Measurements from ENCODE around the gene TSHZ2. TPM values are rescaled to one million over a fixed set of nuclear protein-coding genes. Genes with fewer than 3 reads are reported as not detected.

The TSHZ2 gene
- total and polyA plus RNA-seq, 2 donors (not counting 3 experiments of a cell fraction or from before 2014, with no cell fraction given), result not detected

- H3K27me3 ChIP-seq (ENCODE audit: control insufficient read depth in 2 of 2, insufficient read depth in 2 of 2, low read length in 2 of 2), result no peaks in the 10 kb centered on the region
- H3K4me1 ChIP-seq (ENCODE audit: control insufficient read depth, extremely low read depth, insufficient read depth, low read length), result no peaks in the 10 kb centered on the region
- intact Hi-C loops (cut with micrococcal nuclease), result no loop called here
- POLR2A ChIA-PET, result no interaction called here
- no peaks in the 10 kb centered on the region for H3K9me3 ChIP-seq (replicated peaks; ENCODE audit: control insufficient read depth, insufficient read depth, low read length)
- no peaks in the 10 kb centered on the region for H3K36me3 ChIP-seq (ENCODE audit: control insufficient read depth in 2 of 2, extremely low read depth in 1 of 2, insufficient read depth in 2 of 2, low read length in 2 of 2)
- H3K27ac ChIP-seq (ENCODE audit: insufficient read depth, low read depth, low read length), result no peak overlapping the region
- FAIRE-seq (no peak), DNase-seq (ENCODE audit: low read depth, low spot score) (no peak)
- no TSS peak for BruUV-seq (replicated peaks)
- H3K4me3 ChIP-seq (replicated peaks in 1 of 3; ENCODE audit: insufficient read depth in 1 of 3, low read depth in 1 of 3, low read length in 3 of 3), result no peak overlapping the region
- no peaks in the 10 kb centered on the region for H4K20me1 ChIP-seq (replicated peaks; ENCODE audit: control insufficient read depth, extremely low read depth, insufficient read depth, low read length)
- dilution Hi-C loops (cut with MboI; ENCODE audit: extremely low pct_ligation_motif_present, low sequenced_read_pairs), result no loop called here
- no peaks in the 10 kb centered on the region for H3K9me1 ChIP-seq (replicated peaks; ENCODE audit: control insufficient read depth, extremely low read depth, insufficient read depth, low read length)
- no peak overlapping the region for H3K9ac ChIP-seq (replicated peaks; ENCODE audit: extremely low read depth, insufficient read depth, low read length)
- H2AFZ ChIP-seq (ENCODE audit: low read depth, low read length), result no peak overlapping the region
- CTCF ChIA-PET, result no interaction called here
- H3K4me2 ChIP-seq (ENCODE audit: insufficient read depth, low read length), result no peak overlapping the region
- H3K79me2 ChIP-seq (ENCODE audit: control insufficient read depth, insufficient read depth, low read length), result no peaks in the 10 kb centered on the region
- TF ChIP-seq POLR2AphosphoS5 (IDR thresholded peaks at IDR 0.05; ENCODE audit: insufficient read depth, low read depth, low read length) (no peak), POLR2A (IDR thresholded peaks at IDR 0.05; ENCODE audit: low read depth, low read length) (no peak), CTCF (IDR thresholded peaks at IDR 0.05; ENCODE audit: extremely low read depth in 1 of 2, insufficient read depth in 1 of 2, low read depth in 1 of 2, low read length in 2 of 2) (no peak), EZH2 (IDR thresholded peaks at IDR 0.05; ENCODE audit: borderline replicate concordance, low read depth, low read length, severe bottlenecking) (no peak), JUN (IDR thresholded peaks at IDR 0.05; ENCODE audit: borderline replicate concordance, insufficient read depth, insufficient read length, low read depth) (no peak), MYC (IDR thresholded peaks at IDR 0.05; ENCODE audit: low read depth, low read length) (no peak), FOS (IDR thresholded peaks at IDR 0.05; ENCODE audit: borderline replicate concordance, insufficient read depth, low read length) (no peak), MAX (IDR thresholded peaks at IDR 0.05; ENCODE audit: insufficient read depth, insufficient read length) (no peak), GATA2 (IDR thresholded peaks at IDR 0.05; ENCODE audit: insufficient read depth, insufficient read length, low read depth, low read length) (no peak)
These were observed 541.5 kb downstream of the TSHZ2 start for GRCh38 chr20:53513489-53514298.
